Esophagus squamous epithelium (tissue), 5 donors: Measurements from ENCODE around the gene PHF23. TPM values are rescaled to one million over a fixed set of nuclear protein-coding genes. Genes with fewer than 3 reads are reported as not detected.

Experiments
- DNase-seq: peaks from one replicate; lab custom pipeline; 2025; lab: John Stamatoyannopoulos, UW
- H3K27ac ChIP-seq, 4 donors: fragments of 200-600 bp; sonication (generic); one replicate each; pipeline ENCODE4 v1.5.1; 2016 to 2019; ENCODE audit warnings: mild to moderate bottlenecking in 1 of 4
- H3K27me3 ChIP-seq, 4 donors: fragments of 200-600 bp; sonication (generic); 1 replicate in 3 of 4; 2 replicates in 1 of 4; pipeline versions ENCODE4 v1.5.1 to v1.6.0; 2017 to 2021; ENCODE audit warnings: antibody characterized with exemption in 1 of 4
- H3K36me3 ChIP-seq, 3 donors: fragments of 200-600 bp; sonication (generic); one replicate each; pipeline ENCODE4 v1.5.1; 2016 to 2019
- H3K4me1 ChIP-seq, 3 donors: fragments of 200-600 bp; sonication (generic); one replicate each; pipeline ENCODE4 v1.5.1; 2017 to 2019
- H3K4me3 ChIP-seq, 4 donors: fragments of 200-600 bp; sonication (generic); 1 replicate in 3 of 4; 2 replicates in 1 of 4; pipeline ENCODE4 v1.5.1; 2016 to 2019; ENCODE audit warnings: mild to moderate bottlenecking in 2 of 4, moderate library complexity in 1 of 4
- H3K9me3 ChIP-seq, 3 donors: fragments of 200-600 bp; sonication (generic); one replicate each; pipeline ENCODE4 v1.5.1; 2016 to 2019
- CTCF ChIP-seq, 6 experiments: fragments of 450-650 bp in 4 of 6; fragments of 200-600 bp in 2 of 6; sonication (generic) in 2 of 6; IDR thresholded peaks; one replicate each; pipeline ENCODE4 v1.5.1; 2016 to 2019; ENCODE audit warnings: antibody characterized with exemption in 6 of 6, mild to moderate bottlenecking in 4 of 6, moderate library complexity in 4 of 6
- POLR2A ChIP-seq, 4 donors: fragments of 450-650 bp; IDR thresholded peaks; one replicate each; pipeline ENCODE4 v1.6.1; 2017; ENCODE audit warnings: antibody characterized with exemption in 4 of 4, mild to moderate bottlenecking in 4 of 4, moderate library complexity in 3 of 4
- WGBS, 2 donors: methylation state at CpG; one replicate each; pipeline ENCODE4 v1.1.5; 2018; 5-methylcytosine and 5-hydroxymethylcytosine counted together
- intact Hi-C: fragments of 100-400 bp; cut with DNase I; formaldehyde crosslinking; loops from one replicate; pipeline ENCODE4 v1.15.0; 2022
- total RNA-seq, 4 donors: library from RNA; depleted of rRNA; stranded (reverse); fragments of >200 nt; gene quantifications; one replicate each; pipeline ENCODE4 v1.1.0, GENCODE V29; 2016
- donor health status: DM: yes; HTN: yes; CAD: no.

PHF23 gene
- total RNA-seq, 4 donors from 2014 or later: 24.7 to 30.6 (median 27.0) TPM

GRCh38 chr17:7253082-7253481 is 13.8 kb upstream of the PHF23 start:
- WGBS, 2 donors: 63 to 68% methylated on average over 5 of the region's 5 CpGs
- DNase-seq: no peak
- TF ChIP-seq POLR2A (IDR thresholded peaks at IDR 0.05): no peak
- TF ChIP-seq CTCF (IDR thresholded peaks at IDR 0.05): no peak
- Histone ChIP-seq H3K27me3 (no peaks in the 10 kb centered on the region), H3K9me3 (no peaks in the 10 kb centered on the region), H3K4me1 (peaks cover 28 to 46% (median 31%) of the 10 kb centered on the region in 3 donors), H3K27ac (peak overlapping the region; percentile 96 to 100 (median 98)), H3K4me3 (peak overlapping the region; percentile 89 to 99 (median 96)), H3K36me3 (peaks cover 6 to 42% (median 26%) of the 10 kb centered on the region in 3 donors)
- intact Hi-C loops: no loop called here

GRCh38 chr17:7252176-7253043 is 13.2 kb upstream of the PHF23 start, which contains the start of gene ELP5:
Gene ELP5, plus strand, starts transcription at chr17:7252215. Its CDS starts 336 bp downstream, at chr17:7252551.
- DNase-seq: peak; percentile 76
- 4 to 18% methylated on average over 3 to 15 of the region's 55 CpGs for WGBS, 2 donors
- Histone ChIP-seq H3K4me3 (peak within 1 kb of the TSS; percentile 89 to 99 (median 96)), H3K9me3 (no peaks in the 10 kb centered on the region), H3K27me3 (no peaks in the 10 kb centered on the region), H3K27ac (peak within 1 kb of the TSS; percentile 96 to 100 (median 98)), H3K36me3 (peaks cover under 1 to 41% (median 20%) of the 10 kb centered on the region in 3 donors), H3K4me1 (peaks cover 28 to 53% (median 31%) of the 10 kb centered on the region in 3 donors)
- intact Hi-C loops: no loop called here
- TF ChIP-seq POLR2A (IDR thresholded peaks at IDR 0.05) (peak in 2 of 4 donors; percentile 42 to 65), CTCF (IDR thresholded peaks at IDR 0.05) (peak in 4 of 6 experiments; percentile 4 to 25 (median 14))

GRCh38 chr17:7251661-7252175 is 12.5 kb upstream of the PHF23 start, which contains the start of gene CTDNEP1:
Gene CTDNEP1, minus strand, starts transcription at chr17:7251734. Its CDS starts 438 bp downstream, at chr17:7251296.
- intact Hi-C loops: no loop called here

GRCh38 chr17:7250695-7251627 is 11.7 kb upstream of the PHF23 start:
- Histone ChIP-seq H3K4me3 (peak overlapping the region; percentile 89 to 99 (median 96)), H3K36me3 (peaks cover 11 to 39% (median 19%) of the 10 kb centered on the region in 3 donors), H3K27me3 (no peaks in the 10 kb centered on the region), H3K27ac (peak overlapping the region; percentile 96 to 100 (median 98)), H3K4me1 (peaks cover 28 to 63% (median 37%) of the 10 kb centered on the region in 3 donors), H3K9me3 (no peaks in the 10 kb centered on the region)
- DNase-seq: no peak
- no peak for TF ChIP-seq CTCF (IDR thresholded peaks at IDR 0.05)
- TF ChIP-seq POLR2A (IDR thresholded peaks at IDR 0.05): no peak
- intact Hi-C loops: no loop called here
- 0% methylated on average over 5 to 12 of the region's 55 CpGs for WGBS, 2 donors

More at GRCh38 chr17:7251661-7252175, 12.5 kb upstream of the PHF23 start, which contains the start of gene CTDNEP1:
- H3K4me3 ChIP-seq: peak within 1 kb of the TSS; percentile 89 to 99 (median 96)
- no peaks in the 10 kb centered on the region for H3K27me3 ChIP-seq
- H3K4me1 ChIP-seq: peaks cover 28 to 60% (median 34%) of the 10 kb centered on the region in 3 donors
- H3K36me3 ChIP-seq: peaks cover 3 to 39% (median 18%) of the 10 kb centered on the region in 3 donors
- H3K27ac ChIP-seq: peak within 1 kb of the TSS; percentile 96 to 100 (median 98)
- TF ChIP-seq CTCF (IDR thresholded peaks at IDR 0.05) (no peak), POLR2A (IDR thresholded peaks at IDR 0.05) (peak in 1 of 4 donors; percentile 73)
- peak; percentile 93 for DNase-seq
- 1 to 4% methylated on average over 5 to 17 of the region's 41 CpGs for WGBS, 2 donors
- H3K9me3 ChIP-seq: no peaks in the 10 kb centered on the region
